Lung (tissue), 12 donors: ENCODE measurements around the gene MERTK. TPM values are rescaled to one million over a fixed set of nuclear protein-coding genes. Genes with fewer than 3 reads are reported as not detected.

ENCODE experiments used
- ATAC-seq: fragments of 200-7000 bp; cut with Tn5 transposase; one replicate; pipeline ENCODE4 v1.9.1; 2020; ENCODE audit warnings: moderate number of reproducible peaks; ENCODE audit not compliant: insufficient read depth, low FRiP score
- DNase-seq, 3 donors: peaks; one replicate each; pipeline ENCODE4 v3.0.0-alpha.2; 2013 to 2017
- H3K27ac ChIP-seq, 2 donors: one replicate each; pipeline ENCODE4 v1.5.1; 2013; ENCODE audit warnings: mild to moderate bottlenecking in 2 of 2, moderate library complexity in 2 of 2, control low read depth in 1 of 2, inconsistent platforms in 1 of 2, low read depth in 1 of 2, low read length in 1 of 2
- H3K27me3 ChIP-seq, 3 donors: one replicate each; pipeline ENCODE4 v1.5.1; 2013; ENCODE audit warnings: low read length in 2 of 3; ENCODE audit not compliant: control insufficient read depth in 3 of 3, insufficient read depth in 3 of 3
- H3K36me3 ChIP-seq, 4 donors: one replicate each; pipeline ENCODE4 v1.5.1; 2013; ENCODE audit warnings: low read length in 4 of 4, mild to moderate bottlenecking in 1 of 4, moderate library complexity in 1 of 4; ENCODE audit not compliant: control insufficient read depth in 4 of 4, insufficient read depth in 4 of 4
- H3K4me1 ChIP-seq, 5 donors: one replicate each; pipeline ENCODE4 v1.5.1; 2013; ENCODE audit warnings: low read length in 5 of 5, mild to moderate bottlenecking in 2 of 5, moderate library complexity in 1 of 5; ENCODE audit not compliant: control insufficient read depth in 5 of 5, insufficient read depth in 5 of 5
- H3K4me3 ChIP-seq: one replicate; pipeline ENCODE4 v1.5.1; 2013; ENCODE audit warnings: mild to moderate bottlenecking, control low read depth, moderate library complexity
- H3K9ac ChIP-seq, 2 donors: one replicate each; pipeline ENCODE4 v1.5.1; 2013; ENCODE audit warnings: low read length in 2 of 2, control low read depth in 1 of 2; ENCODE audit not compliant: insufficient read depth in 1 of 2
- H3K9me3 ChIP-seq, 4 donors: one replicate each; pipeline ENCODE4 v1.5.1; 2013; ENCODE audit warnings: low read length in 3 of 4, mild to moderate bottlenecking in 1 of 4, moderate library complexity in 1 of 4; ENCODE audit not compliant: control insufficient read depth in 4 of 4, insufficient read depth in 3 of 4
- WGBS, 2 donors: extraction: QIAGEN DNeasy Blood & Tissue Kit; methylation state at CpG; one replicate each; pipeline ENCODE4 v1.1.7; 2013; 5-methylcytosine and 5-hydroxymethylcytosine counted together
- polyA plus RNA-seq, 2 donors: library from polyadenylated mRNA; stranded (reverse); fragments of 200-250 nt; gene quantifications; one replicate each; pipeline ENCODE4 v1.2.1, GENCODE V29; 2013
- total RNA-seq, 2 donors: library from RNA; depleted of rRNA in 1 of 2; stranded (reverse); fragments of >200 nt in 1 of 2; gene quantifications; one replicate each; pipeline ENCODE4 v1.2.1, GENCODE V29; 2014 to 2021
- TF ChIP-seq, protein P1 (sequence below): IDR thresholded peaks from 2 replicates; pipeline ENCODE4 v1.5.1; 2012; ENCODE audit warnings: mild to moderate bottlenecking; ENCODE audit errors: control extremely low read depth, extremely low read depth
- donor health status: control.
- donor health status: control.
- donor health status: Bipolar disorder and iron deficiency.
- donor health status: healthy.
- donor health status: DM: yes; HTN: yes; CAD: no.

The MERTK gene
- total and polyA plus RNA-seq, 4 donors = 5.5 to 33.1 (median 22.4) TPM

DNA sequence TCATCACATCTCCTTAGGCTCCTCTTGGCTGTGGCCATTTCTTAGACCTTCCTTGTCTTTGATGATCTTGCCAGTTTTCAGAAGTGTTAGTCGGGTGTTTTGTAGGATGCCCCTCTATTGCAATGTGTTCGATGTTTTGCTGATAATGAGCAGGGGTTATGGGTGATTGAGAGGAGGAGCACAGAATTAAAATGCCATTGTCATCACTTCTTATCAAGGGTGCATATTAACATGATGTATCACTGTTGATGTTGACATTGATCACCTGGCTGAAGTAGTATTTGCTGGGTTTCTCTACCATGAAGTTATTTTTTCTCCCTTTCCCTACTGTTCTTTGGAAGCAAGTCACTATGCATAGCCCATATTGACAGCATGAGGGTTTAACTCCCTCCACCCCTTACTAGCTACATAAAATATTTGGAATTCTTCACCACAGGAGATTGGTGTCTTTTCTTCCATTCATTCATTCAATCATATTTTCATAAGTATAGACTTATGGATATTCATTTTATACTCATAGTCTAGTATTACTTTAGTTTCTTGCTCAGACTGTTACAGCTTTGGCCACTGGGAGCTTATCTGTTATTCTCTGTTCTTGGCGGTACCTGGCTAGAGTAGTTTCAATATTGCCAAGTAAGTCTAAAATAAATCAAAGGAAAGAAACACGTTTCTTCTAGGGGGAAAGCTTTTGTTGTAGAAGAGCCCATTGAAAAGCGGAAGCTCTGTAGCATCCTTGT is 102.2 kb downstream of the MERTK start:
- Histone ChIP-seq H3K4me1 (peaks cover 0 to 9% (median 0%) of the 10 kb centered on the region in 5 donors), H3K9ac (no peak overlapping the region), H3K27ac (no peak overlapping the region), H3K9me3 (no peaks in the 10 kb centered on the region), H3K27me3 (no peaks in the 10 kb centered on the region), H3K4me3 (no peak overlapping the region), H3K36me3 (peaks cover 0 to 12% (median 2%) of the 10 kb centered on the region in 4 donors)
- ATAC-seq (no peak), DNase-seq (no peak)
- TF ChIP-seq, protein P1, sequence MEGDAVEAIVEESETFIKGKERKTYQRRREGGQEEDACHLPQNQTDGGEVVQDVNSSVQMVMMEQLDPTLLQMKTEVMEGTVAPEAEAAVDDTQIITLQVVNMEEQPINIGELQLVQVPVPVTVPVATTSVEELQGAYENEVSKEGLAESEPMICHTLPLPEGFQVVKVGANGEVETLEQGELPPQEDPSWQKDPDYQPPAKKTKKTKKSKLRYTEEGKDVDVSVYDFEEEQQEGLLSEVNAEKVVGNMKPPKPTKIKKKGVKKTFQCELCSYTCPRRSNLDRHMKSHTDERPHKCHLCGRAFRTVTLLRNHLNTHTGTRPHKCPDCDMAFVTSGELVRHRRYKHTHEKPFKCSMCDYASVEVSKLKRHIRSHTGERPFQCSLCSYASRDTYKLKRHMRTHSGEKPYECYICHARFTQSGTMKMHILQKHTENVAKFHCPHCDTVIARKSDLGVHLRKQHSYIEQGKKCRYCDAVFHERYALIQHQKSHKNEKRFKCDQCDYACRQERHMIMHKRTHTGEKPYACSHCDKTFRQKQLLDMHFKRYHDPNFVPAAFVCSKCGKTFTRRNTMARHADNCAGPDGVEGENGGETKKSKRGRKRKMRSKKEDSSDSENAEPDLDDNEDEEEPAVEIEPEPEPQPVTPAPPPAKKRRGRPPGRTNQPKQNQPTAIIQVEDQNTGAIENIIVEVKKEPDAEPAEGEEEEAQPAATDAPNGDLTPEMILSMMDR = no peak
- WGBS, 2 donors = 83 to 85% methylated on average over 5 of the region's 5 CpGs

DNA sequence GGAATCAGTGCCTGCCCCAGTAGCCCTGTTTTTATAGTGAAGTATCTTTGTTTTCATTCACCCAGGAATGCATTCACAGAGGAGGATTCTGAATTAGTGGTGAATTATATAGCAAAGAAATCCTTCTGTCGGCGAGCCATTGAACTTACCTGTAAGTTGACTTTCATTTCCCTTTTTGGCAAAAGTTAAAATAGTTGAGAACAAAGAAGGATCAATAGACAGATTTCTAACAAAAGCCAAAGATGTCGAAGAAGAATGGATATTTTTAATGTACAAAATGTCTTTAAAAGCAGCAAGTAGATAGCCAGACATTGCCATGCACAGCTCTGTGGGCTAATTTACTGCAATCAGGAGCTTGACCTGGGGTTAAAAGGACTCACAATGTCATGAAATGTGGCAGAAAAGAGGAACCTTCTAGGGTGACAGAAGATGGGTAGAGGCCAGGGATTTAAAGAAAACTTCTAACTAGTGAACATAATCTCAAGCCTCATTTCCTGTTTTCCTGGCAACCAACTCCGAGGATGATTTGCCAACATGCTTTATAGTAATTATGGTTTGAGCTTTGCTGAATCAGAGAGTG is 102.8 kb downstream of the MERTK start:
- Histone ChIP-seq H3K9ac (no peak overlapping the region), H3K27me3 (no peaks in the 10 kb centered on the region), H3K27ac (no peak overlapping the region), H3K4me3 (no peak overlapping the region), H3K4me1 (peaks cover 0 to 9% (median 0%) of the 10 kb centered on the region in 5 donors), H3K9me3 (no peaks in the 10 kb centered on the region), H3K36me3 (peaks cover 0 to 12% (median 2%) of the 10 kb centered on the region in 4 donors)
- ATAC-seq (no peak), DNase-seq (peak in 2 of 3 donors; percentile 52 to 75)
- WGBS, 2 donors = 49 to 54% methylated on average over 4 of the region's 4 CpGs
- TF ChIP-seq, protein P1 = no peak

DNA sequence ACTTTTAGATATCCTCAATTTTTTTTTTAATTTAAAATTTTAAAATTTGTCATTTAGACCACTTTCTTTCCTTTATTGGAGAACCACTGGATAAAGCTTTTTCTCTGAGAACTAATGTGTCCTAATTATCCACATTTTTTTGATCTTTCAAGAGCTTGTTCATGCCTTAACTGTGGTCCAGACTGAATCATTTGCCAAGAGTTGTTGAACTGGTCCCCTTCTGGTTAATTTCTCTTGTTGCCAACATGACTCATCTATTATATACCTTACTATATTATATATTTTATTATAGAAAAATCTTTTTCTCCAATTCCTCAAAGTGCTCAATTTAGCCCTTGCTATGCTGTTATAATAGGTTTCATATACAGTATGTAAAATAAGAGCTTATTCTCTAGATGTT is 103.5 kb downstream of the MERTK start:
- peaks cover 0 to 9% (median 0%) of the 10 kb centered on the region in 5 donors for H3K4me1 ChIP-seq

More for the DNA sequence above, 103.5 kb downstream of the MERTK start:
- peaks cover 0 to 12% (median 2%) of the 10 kb centered on the region in 4 donors for H3K36me3 ChIP-seq
- TF ChIP-seq, protein P1 = no peak
- H3K27ac ChIP-seq = no peak overlapping the region
- H3K27me3 ChIP-seq = no peaks in the 10 kb centered on the region
- no peak for DNase-seq
- no peak for ATAC-seq
- no peak overlapping the region for H3K9ac ChIP-seq
- H3K4me3 ChIP-seq = no peak overlapping the region
- H3K9me3 ChIP-seq = no peaks in the 10 kb centered on the region
